ENCODE measurements around the gene CDKAL1.

The CDKAL1 gene

DNA sequence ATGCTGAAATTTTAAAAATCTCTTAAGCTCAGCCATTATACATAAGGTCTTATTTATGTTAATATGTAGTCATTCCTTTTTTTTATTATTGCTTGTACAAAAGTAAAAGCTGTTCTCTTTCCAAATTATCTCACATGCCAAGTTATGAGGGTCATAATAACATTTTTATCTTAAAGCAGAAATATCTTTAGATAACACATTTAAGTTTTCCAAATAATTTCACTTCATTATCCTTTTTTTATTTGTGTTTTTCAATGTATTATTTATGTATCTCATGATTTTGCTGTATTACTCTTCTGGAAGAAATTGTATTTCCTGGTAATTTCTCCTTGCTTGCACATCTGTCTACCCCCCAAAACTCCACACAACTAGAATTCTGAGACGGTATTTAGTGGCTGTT is 598.2 kb downstream of the CDKAL1 start:
- no peaks in the 10 kb centered on the region for H3K4me1 ChIP-seq (ENCODE audit: control insufficient read depth, insufficient read depth, low read length, poor library complexity, severe bottlenecking)
- H3K4me3 ChIP-seq (ENCODE audit: extremely low read depth, insufficient read depth, low read length, poor library complexity, severe bottlenecking) = no peak overlapping the region
- H3K9me3 ChIP-seq (ENCODE audit: control insufficient read depth, low read length) = no peaks in the 10 kb centered on the region
- no CpG with 5 or more reads among the region's 1 CpG for WGBS, 2 experiments (ENCODE audit: insufficient coverage in 2 of 2)
- H3K27ac ChIP-seq (ENCODE audit: low read depth, low read length, severe bottlenecking) = peak overlapping the region; percentile 32
- H3K36me3 ChIP-seq (ENCODE audit: control insufficient read depth, insufficient read depth, low read length) = no peaks in the 10 kb centered on the region

DNA sequence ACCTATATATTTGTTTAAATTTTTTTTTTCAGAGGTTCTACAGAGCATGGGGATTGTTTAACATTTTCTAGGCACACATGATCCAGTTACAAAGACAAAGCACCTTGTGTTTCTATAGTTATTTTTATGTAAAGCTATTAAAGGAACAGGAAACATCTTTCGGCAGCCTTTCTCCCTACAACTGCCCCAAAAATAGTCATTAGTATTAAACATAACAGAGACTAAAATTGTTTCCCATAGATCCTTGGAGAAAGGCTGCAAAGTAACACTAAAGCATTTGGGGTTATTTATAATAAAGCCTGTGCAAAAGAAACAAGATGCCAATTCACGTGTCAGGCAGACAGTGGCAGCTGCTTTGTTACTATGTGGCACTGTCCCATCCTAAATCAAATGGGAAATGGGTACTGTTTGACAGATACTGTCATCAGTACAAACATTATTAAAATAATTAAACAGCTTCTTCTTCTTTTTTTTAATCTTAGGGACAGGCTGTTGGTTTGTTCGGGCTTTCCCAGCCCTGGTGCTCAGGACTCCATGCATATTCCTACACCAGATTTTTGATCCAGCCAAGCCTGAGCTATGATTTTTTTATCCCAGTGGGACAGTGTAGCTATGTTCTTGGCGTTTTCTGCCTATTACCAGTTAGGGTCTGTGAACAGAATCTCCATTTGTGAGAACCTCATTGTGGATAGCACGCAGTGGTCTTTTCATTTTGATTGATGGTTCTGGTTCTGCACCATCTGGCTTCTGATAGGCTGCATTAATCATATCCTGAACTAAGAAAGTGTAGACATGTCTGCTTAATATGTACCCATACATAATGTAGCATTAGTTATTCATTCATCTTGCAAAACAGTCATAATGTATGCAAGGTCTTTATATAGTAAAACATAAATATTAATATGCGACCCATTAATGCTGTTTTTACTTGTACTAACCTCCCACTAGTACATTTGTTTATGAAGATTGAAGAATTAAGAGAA is 598.9 kb downstream of the CDKAL1 start:
- H3K27ac ChIP-seq (ENCODE audit: low read depth, low read length, severe bottlenecking) = peak overlapping the region; percentile 32
- no peaks in the 10 kb centered on the region for H3K4me1 ChIP-seq (ENCODE audit: control insufficient read depth, insufficient read depth, low read length, poor library complexity, severe bottlenecking)
- whole genome bisulfite sequencing, 2 experiments (ENCODE audit: insufficient coverage in 2 of 2) = 45 to 63% methylated on average over 2 to 4 of the region's 6 CpGs
- no peaks in the 10 kb centered on the region for H3K36me3 ChIP-seq (ENCODE audit: control insufficient read depth, insufficient read depth, low read length)
- H3K4me3 ChIP-seq (ENCODE audit: extremely low read depth, insufficient read depth, low read length, poor library complexity, severe bottlenecking) = no peak overlapping the region
- no peaks in the 10 kb centered on the region for H3K9me3 ChIP-seq (ENCODE audit: control insufficient read depth, low read length)

DNA sequence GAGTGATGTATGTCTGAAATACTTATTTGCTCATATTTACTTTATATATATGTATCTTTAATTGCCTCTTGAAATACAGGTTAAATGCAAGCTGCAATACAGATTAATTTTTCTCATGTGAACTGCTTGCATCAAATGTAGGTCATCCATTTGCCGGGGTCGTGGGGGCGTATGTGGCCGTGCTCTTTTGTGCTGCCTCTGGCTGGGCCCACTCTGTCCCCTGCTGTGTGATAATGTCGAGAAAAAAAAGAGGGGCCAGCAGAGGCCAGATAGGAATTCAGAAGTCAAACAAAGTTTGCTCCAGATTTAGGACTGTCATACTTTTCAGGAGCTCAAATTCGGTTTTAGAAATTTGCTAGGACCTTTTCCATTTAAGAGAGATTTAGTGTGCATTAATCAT is 599.6 kb downstream of the CDKAL1 start:
- Histone ChIP-seq H3K4me3 (ENCODE audit: extremely low read depth, insufficient read depth, low read length, poor library complexity, severe bottlenecking) (no peak overlapping the region), H3K36me3 (ENCODE audit: control insufficient read depth, insufficient read depth, low read length) (no peaks in the 10 kb centered on the region), H3K4me1 (ENCODE audit: control insufficient read depth, insufficient read depth, low read length, poor library complexity, severe bottlenecking) (no peaks in the 10 kb centered on the region), H3K27ac (ENCODE audit: low read depth, low read length, severe bottlenecking) (no peak overlapping the region), H3K9me3 (ENCODE audit: control insufficient read depth, low read length) (no peaks in the 10 kb centered on the region)
- WGBS, 2 experiments (ENCODE audit: insufficient coverage in 2 of 2) = 25 to 35% methylated on average over 4 to 5 of the region's 6 CpGs

DNA sequence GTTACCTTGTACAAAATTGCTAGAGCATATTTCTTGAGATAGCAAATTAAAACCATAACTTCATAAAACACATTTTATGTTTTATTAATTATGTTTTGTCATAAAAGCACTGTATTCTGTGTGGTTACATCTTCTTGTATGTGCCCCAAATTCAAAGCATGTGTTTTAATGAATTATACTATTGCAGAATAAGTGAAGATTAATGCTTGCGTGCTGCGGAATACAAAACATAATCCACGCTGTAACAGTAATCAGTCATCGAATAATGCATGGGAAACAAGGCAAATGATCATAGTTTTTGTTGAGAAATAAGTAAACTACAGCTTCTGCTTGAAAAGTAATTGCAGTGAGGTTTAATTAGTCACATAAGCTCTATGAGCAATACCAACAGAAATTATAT is 600.1 kb downstream of the CDKAL1 start:
- Histone ChIP-seq H3K4me1 (ENCODE audit: control insufficient read depth, insufficient read depth, low read length, poor library complexity, severe bottlenecking) (no peaks in the 10 kb centered on the region), H3K4me3 (ENCODE audit: extremely low read depth, insufficient read depth, low read length, poor library complexity, severe bottlenecking) (no peak overlapping the region)

DNA sequence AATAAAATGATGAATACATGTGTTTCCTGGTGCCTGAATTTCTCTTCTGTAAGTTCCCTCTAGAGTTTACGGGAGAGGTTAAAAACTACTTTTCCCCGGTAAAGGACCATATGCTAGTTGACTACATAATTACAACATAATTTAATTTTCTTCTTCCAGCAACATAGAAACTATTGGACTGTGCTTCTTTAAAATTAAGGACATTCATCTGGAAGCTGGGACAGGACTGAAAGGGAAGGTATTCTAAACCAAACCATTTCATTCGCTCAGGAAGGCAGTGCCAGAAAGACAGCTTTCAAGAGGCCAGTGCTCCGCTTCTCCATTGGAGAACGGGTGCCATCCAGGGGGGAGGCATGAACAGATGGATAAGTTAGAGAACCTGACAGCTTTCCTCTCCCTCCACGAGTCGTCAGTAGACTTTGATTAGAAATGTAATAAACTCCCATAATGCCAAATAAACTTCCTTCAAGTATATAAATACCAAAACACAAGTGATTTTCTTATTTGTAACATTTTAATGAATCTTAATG is 601.3 kb downstream of the CDKAL1 start:
- no peak overlapping the region for H3K4me3 ChIP-seq (ENCODE audit: extremely low read depth, insufficient read depth, low read length, poor library complexity, severe bottlenecking)
- H3K9me3 ChIP-seq (ENCODE audit: control insufficient read depth, low read length) = no peaks in the 10 kb centered on the region
- WGBS, 2 experiments (ENCODE audit: insufficient coverage in 2 of 2) = 100% methylated on average over 1 to 3 of the region's 7 CpGs
- H3K4me1 ChIP-seq (ENCODE audit: control insufficient read depth, insufficient read depth, low read length, poor library complexity, severe bottlenecking) = no peaks in the 10 kb centered on the region
- H3K36me3 ChIP-seq (ENCODE audit: control insufficient read depth, insufficient read depth, low read length) = no peaks in the 10 kb centered on the region
- no peak overlapping the region for H3K27ac ChIP-seq (ENCODE audit: low read depth, low read length, severe bottlenecking)

More for the DNA sequence above, 600.1 kb downstream of the CDKAL1 start:
- no peak overlapping the region for H3K27ac ChIP-seq (ENCODE audit: low read depth, low read length, severe bottlenecking)
- H3K9me3 ChIP-seq (ENCODE audit: control insufficient read depth, low read length) = no peaks in the 10 kb centered on the region
- WGBS, 2 experiments (ENCODE audit: insufficient coverage in 2 of 2) = 89 to 90% methylated on average over 4 of the region's 4 CpGs
- no peaks in the 10 kb centered on the region for H3K36me3 ChIP-seq (ENCODE audit: control insufficient read depth, insufficient read depth, low read length)

DNA sequence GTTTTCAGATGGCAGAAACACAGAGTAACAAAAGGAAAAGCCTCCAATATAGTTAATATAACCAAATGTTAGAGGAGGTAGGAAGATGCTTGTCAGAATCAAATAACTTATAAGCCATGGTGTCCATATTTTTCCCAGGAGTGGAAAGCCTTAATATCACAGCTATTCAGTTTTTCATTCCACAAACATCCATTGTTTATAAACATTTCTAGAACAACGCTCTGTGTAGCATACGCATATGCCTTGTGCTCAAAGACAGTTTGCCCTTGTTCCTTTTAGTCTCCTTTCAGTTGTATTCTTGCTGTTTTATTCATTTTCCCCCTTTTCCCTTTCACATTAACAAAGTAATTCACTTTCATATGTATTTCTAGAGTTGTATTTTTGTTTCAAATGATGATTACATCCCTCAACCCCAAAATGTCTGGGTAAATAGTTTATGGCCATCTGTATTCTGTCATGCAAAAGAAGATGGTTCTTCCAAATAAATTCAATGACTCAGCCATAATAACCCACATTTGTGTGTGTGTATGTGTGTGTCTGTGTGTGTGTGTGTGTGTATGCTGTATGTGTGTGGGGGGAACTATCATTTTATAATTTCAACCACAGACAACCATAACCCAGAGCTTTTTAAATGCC is 603.6 kb downstream of the CDKAL1 start:
- no peaks in the 10 kb centered on the region for H3K36me3 ChIP-seq (ENCODE audit: control insufficient read depth, insufficient read depth, low read length)
- no peak overlapping the region for H3K4me3 ChIP-seq (ENCODE audit: extremely low read depth, insufficient read depth, low read length, poor library complexity, severe bottlenecking)
- no peaks in the 10 kb centered on the region for H3K9me3 ChIP-seq (ENCODE audit: control insufficient read depth, low read length)
- H3K27ac ChIP-seq (ENCODE audit: low read depth, low read length, severe bottlenecking) = no peak overlapping the region
- no peaks in the 10 kb centered on the region for H3K4me1 ChIP-seq (ENCODE audit: control insufficient read depth, insufficient read depth, low read length, poor library complexity, severe bottlenecking)
- WGBS, 2 experiments (ENCODE audit: insufficient coverage in 2 of 2) = 92 to 97% methylated on average over 2 of the region's 2 CpGs

DNA sequence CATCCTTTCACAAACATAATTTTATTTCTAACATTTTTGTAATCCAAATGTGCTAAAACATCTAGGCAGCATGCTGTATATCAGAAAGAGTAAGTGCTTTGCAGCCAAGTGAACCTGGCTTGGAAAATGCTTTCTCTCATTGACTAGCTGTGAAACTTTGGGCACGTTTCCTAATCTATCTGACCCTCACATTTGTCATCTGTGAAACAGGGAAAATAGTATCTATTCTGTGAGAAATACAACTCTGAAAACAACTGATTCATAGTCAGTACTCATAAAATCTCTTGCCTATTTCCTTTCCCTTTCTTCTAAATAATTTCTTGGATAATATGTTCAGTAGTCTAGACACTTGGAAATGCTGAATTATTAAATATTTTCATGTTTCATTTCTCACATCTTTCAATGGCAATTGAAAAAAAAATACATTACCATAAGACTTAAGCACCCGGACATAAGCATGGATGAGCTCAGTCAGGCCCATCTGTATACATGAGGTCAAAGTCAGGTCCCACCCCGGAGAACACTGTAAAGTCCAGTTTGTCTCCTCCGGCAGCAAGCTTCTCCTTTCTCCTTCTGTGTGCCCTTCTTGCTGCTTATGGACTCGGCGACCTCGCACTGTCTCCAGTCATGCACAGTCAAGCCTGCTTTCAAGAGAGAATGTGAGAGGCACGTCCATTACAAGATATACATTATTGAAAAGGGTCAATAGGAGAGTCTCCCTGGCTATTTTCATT is 604.2 kb downstream of the CDKAL1 start:
- Histone ChIP-seq H3K9me3 (ENCODE audit: control insufficient read depth, low read length) (no peaks in the 10 kb centered on the region), H3K36me3 (ENCODE audit: control insufficient read depth, insufficient read depth, low read length) (no peaks in the 10 kb centered on the region), H3K4me3 (ENCODE audit: extremely low read depth, insufficient read depth, low read length, poor library complexity, severe bottlenecking) (no peak overlapping the region), H3K27ac (ENCODE audit: low read depth, low read length, severe bottlenecking) (no peak overlapping the region), H3K4me1 (ENCODE audit: control insufficient read depth, insufficient read depth, low read length, poor library complexity, severe bottlenecking) (no peaks in the 10 kb centered on the region)
- WGBS, 2 experiments (ENCODE audit: insufficient coverage in 2 of 2) = 91 to 95% methylated on average over 2 to 6 of the region's 8 CpGs

DNA sequence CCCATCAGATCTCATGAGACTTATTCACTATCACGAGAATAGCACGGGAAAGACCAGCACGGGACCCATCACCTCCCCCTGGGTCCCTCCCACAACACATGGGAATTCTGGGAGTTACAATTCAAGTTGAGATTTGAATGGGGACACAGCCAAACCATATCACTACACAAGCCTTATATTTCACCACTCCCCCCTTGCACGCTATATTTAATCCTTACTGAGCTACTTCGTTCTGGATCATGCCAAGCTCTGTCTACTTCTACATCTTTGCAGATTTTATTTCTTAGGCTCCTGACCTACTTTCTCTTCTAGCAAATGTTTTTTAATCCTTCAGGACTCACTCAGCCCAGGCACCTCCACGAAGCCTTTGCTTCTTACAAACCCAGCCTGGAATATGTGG is 606.7 kb downstream of the CDKAL1 start:
- Histone ChIP-seq H3K9me3 (ENCODE audit: control insufficient read depth, low read length) (no peaks in the 10 kb centered on the region), H3K4me3 (ENCODE audit: extremely low read depth, insufficient read depth, low read length, poor library complexity, severe bottlenecking) (no peak overlapping the region), H3K27ac (ENCODE audit: low read depth, low read length, severe bottlenecking) (no peak overlapping the region), H3K4me1 (ENCODE audit: control insufficient read depth, insufficient read depth, low read length, poor library complexity, severe bottlenecking) (no peaks in the 10 kb centered on the region), H3K36me3 (ENCODE audit: control insufficient read depth, insufficient read depth, low read length) (no peaks in the 10 kb centered on the region)
- 98 to 100% methylated on average over 3 of the region's 6 CpGs for WGBS, 2 experiments (ENCODE audit: insufficient coverage in 2 of 2)

DNA sequence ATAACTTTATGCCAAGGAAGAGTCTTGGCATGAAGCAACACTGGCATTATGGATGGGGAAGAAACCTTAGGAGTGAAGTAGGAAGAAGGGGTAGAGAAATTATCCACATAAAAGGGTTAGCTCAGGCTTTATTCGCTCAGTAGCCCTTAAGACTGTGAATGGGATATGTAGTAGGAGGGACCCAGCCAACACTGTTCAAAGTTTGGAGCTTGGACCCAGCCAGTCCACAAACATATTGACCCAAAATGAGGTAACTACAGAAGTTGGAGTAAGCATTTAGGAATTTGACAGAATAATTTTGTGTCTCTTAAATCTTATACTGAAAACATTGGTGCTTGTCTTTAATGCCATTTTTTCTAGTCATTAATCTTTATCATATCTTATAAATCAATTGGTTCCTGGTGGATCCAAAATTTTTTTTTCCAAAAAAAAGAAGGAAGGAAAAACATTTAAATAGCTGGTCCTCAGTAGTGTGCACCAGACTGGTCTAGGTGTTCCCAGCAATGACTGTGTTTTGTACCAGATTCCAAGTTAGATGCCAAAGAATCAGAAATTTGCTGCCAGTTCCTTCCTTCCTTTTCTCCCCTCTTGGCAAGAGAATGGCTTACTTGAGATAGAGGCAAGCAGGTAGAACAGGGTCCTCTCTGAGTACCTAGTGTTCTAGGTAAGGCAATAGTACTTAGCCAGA is 607.5 kb downstream of the CDKAL1 start:
- no peaks in the 10 kb centered on the region for H3K9me3 ChIP-seq (ENCODE audit: control insufficient read depth, low read length)
- no peaks in the 10 kb centered on the region for H3K4me1 ChIP-seq (ENCODE audit: control insufficient read depth, insufficient read depth, low read length, poor library complexity, severe bottlenecking)
- 83% methylated on average over 1 of the region's 1 CpG; no CpG with 5 or more reads in 1 of the 2 experiments for WGBS, 2 experiments (ENCODE audit: insufficient coverage in 2 of 2)
- no peak overlapping the region for H3K27ac ChIP-seq (ENCODE audit: low read depth, low read length, severe bottlenecking)
- H3K4me3 ChIP-seq (ENCODE audit: extremely low read depth, insufficient read depth, low read length, poor library complexity, severe bottlenecking) = no peak overlapping the region
- no peaks in the 10 kb centered on the region for H3K36me3 ChIP-seq (ENCODE audit: control insufficient read depth, insufficient read depth, low read length)

DNA sequence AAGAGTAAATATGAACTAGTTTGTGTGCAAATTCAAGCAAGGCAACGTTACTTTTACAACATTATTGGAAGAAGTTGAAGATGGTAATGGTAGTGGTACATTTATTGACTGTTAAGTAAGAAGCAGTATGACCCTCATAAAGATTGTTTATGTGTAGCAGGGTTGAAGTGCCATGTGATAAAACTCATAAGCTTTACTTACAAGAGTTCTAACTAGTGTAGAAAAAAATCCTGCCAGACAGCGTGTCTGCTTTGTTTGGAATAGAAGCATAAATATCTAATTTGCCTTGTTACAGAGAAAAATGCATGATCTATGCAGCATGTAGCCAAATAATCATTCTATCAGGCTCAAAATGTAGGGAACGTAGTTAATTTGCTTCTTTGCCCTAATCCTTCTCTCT is 608.5 kb downstream of the CDKAL1 start:
- Histone ChIP-seq H3K4me3 (ENCODE audit: extremely low read depth, insufficient read depth, low read length, poor library complexity, severe bottlenecking) (no peak overlapping the region), H3K27ac (ENCODE audit: low read depth, low read length, severe bottlenecking) (no peak overlapping the region), H3K36me3 (ENCODE audit: control insufficient read depth, insufficient read depth, low read length) (no peaks in the 10 kb centered on the region), H3K4me1 (ENCODE audit: control insufficient read depth, insufficient read depth, low read length, poor library complexity, severe bottlenecking) (no peaks in the 10 kb centered on the region), H3K9me3 (ENCODE audit: control insufficient read depth, low read length) (no peaks in the 10 kb centered on the region)
- WGBS, 2 experiments (ENCODE audit: insufficient coverage in 2 of 2) = 100% methylated on average over 2 of the region's 3 CpGs
